Measurements from ENCODE around the gene SPRR2E. TPM values are rescaled to one million over a fixed set of nuclear protein-coding genes. Genes with fewer than 3 reads are reported as not detected.

SPRR2E gene
- total and polyA plus RNA-seq, 2 of the 8 experiments (the other 6 are each of a cell fraction or from before 2014, with no cell fraction given): not detected

DNA sequence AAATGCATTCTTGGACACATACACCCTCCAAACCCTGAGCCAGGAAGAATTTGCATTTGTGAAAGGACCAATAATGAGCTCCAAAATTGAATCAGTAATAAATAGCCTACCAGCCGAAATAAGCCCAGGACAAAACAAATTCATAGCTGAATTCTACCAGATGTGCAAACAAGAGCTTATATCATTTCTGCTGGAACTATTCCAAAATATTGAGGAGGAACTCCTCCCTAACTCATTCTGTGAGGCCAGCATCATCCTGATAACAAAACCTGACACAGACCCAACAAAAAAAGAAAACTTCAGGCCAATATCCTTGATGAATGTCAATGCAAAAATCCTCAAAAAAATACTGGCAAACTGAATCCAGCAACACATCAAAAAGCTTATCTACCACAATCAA is 6.7 kb downstream of the SPRR2E start:
- no peaks in the 10 kb centered on the region for H3K79me2 ChIP-seq (ENCODE audit: control insufficient read depth in 1 of 2, insufficient read depth in 2 of 2, low read length in 2 of 2)
- no peak overlapping the region for H2BK20ac ChIP-seq (ENCODE audit: low read length)
- no peak overlapping the region for H2BK5ac ChIP-seq (ENCODE audit: low read depth, low read length)
- no peak for FAIRE-seq
- H3K9ac ChIP-seq (replicated peaks in 1 of 4; ENCODE audit: extremely low read depth in 1 of 4, low read depth in 3 of 4, low read length in 3 of 4): no peak overlapping the region
- no peaks in the 10 kb centered on the region; a peak in 1 of 7 replicates for H3K4me1 ChIP-seq (replicated peaks in 1 of 4; ENCODE audit: control insufficient read depth in 3 of 4, insufficient read depth in 4 of 4, low read length in 3 of 4)
- H4K91ac ChIP-seq (replicated peaks; ENCODE audit: insufficient read length, low read length): no peak overlapping the region
- CTCF ChIA-PET (ENCODE audit: partially characterized antibody): no interaction called here
- H3K4me2 ChIP-seq (ENCODE audit: insufficient read depth in 1 of 2, low read depth in 2 of 2, low read length in 2 of 2): no peak overlapping the region
- H3K36me3 ChIP-seq (ENCODE audit: control insufficient read depth in 2 of 4, insufficient read depth in 4 of 4, low read length in 3 of 4): no peaks in the 10 kb centered on the region
- TF ChIP-seq ZNF274 (IDR thresholded peaks at IDR 0.05; ENCODE audit: borderline replicate concordance, extremely low read depth, low read length) (no peak), SRF (IDR thresholded peaks at IDR 0.05; ENCODE audit: low read depth, low read length) (no peak), YY1 (IDR thresholded peaks at IDR 0.05; ENCODE audit: low read depth, low read length) (no peak), JUND (IDR thresholded peaks at IDR 0.05; ENCODE audit: low read length) (no peak), BCL11A (IDR thresholded peaks at IDR 0.05; ENCODE audit: low read depth in 2 of 2, low read length in 2 of 2) (no peak), CBX5 (IDR thresholded peaks at IDR 0.05; ENCODE audit: low read depth, low read length) (no peak), BRCA1 (IDR thresholded peaks at IDR 0.05; ENCODE audit: low read depth, low read length) (no peak), TBP (IDR thresholded peaks at IDR 0.05; ENCODE audit: low read depth, low read length) (no peak), BACH1 (IDR thresholded peaks at IDR 0.05; ENCODE audit: low read length) (no peak), KDM1A (IDR thresholded peaks at IDR 0.05; ENCODE audit: borderline replicate concordance, low read length) (no peak), NANOG (IDR thresholded peaks at IDR 0.05; ENCODE audit: insufficient read depth, low read depth, low read length, poor library complexity, severe bottlenecking) (no peak), SUZ12 (IDR thresholded peaks at IDR 0.05; ENCODE audit: low read length) (no peak), TCF12 (IDR thresholded peaks at IDR 0.05; ENCODE audit: low read depth, low read length) (no peak), KDM4A (IDR thresholded peaks at IDR 0.05; ENCODE audit: low read depth, low read length, severe bottlenecking) (no peak), TAF1 (IDR thresholded peaks at IDR 0.05; ENCODE audit: low read depth, low read length) (no peak), FOSL1 (IDR thresholded peaks at IDR 0.05; ENCODE audit: insufficient read depth, low read depth, low read length) (no peak), CHD1 (IDR thresholded peaks at IDR 0.05; ENCODE audit: low read depth, low read length) (no peak)
- no peak overlapping the region for H4K5ac ChIP-seq (ENCODE audit: insufficient read length, low read depth, low read length)
- 96% methylated on average over 1 of the region's 1 CpG; no CpG with 5 or more reads in 1 of the 2 experiments for WGBS, 2 experiments (ENCODE audit: extremely low coverage in 1 of 2, insufficient coverage in 1 of 2, insufficient read length in 1 of 2, insufficient replicate concordance in 2 of 2, low coverage in 1 of 2, low lambda C conversion rate in 2 of 2, missing lambda C conversion rate in 1 of 2)
- no peak overlapping the region for H4K8ac ChIP-seq (ENCODE audit: extremely low read depth, insufficient read depth, low read length)
- H2BK120ac ChIP-seq (replicated peaks; ENCODE audit: low read depth, low read length): no peak overlapping the region
- POLR2A ChIA-PET (ENCODE audit: partially characterized antibody): no interaction called here
- no peaks in the 10 kb centered on the region for H3K23me2 ChIP-seq (ENCODE audit: low read depth, low read length)
- no peak overlapping the region for H3K27ac ChIP-seq (ENCODE audit: low read depth, low read length)
- H2BK12ac ChIP-seq (ENCODE audit: low read depth, low read length): no peak overlapping the region
- H3K14ac ChIP-seq (ENCODE audit: insufficient read length): no peak overlapping the region
- no peak overlapping the region for H2AFZ ChIP-seq (ENCODE audit: low read length)
- H3K79me1 ChIP-seq (ENCODE audit: low read depth, low read length): no peaks in the 10 kb centered on the region
- H4K20me1 ChIP-seq (replicated peaks in 1 of 2; ENCODE audit: control insufficient read depth in 1 of 2, insufficient read depth in 2 of 2, low read length in 2 of 2): no peaks in the 10 kb centered on the region
- H3K27me3 ChIP-seq (replicated peaks in 1 of 4; ENCODE audit: control insufficient read depth in 3 of 4, extremely low read depth in 1 of 4, insufficient read depth in 3 of 4, low read length in 3 of 4): no peaks in the 10 kb centered on the region
- H2AK5ac ChIP-seq (ENCODE audit: low read depth, low read length): no peak overlapping the region
- no peak overlapping the region for H3K18ac ChIP-seq (ENCODE audit: extremely low read depth, low read length)
- no peak overlapping the region for H3K4ac ChIP-seq (replicated peaks; ENCODE audit: insufficient read length, low read depth, low read length)
- H3K9me3 ChIP-seq (ENCODE audit: insufficient read depth in 2 of 2, low read depth in 1 of 2, low read length in 1 of 2): peaks cover 0 to 4% of the 10 kb centered on the region in 2 experiments; a peak in 1 of 4 replicates
- no peak for DNase-seq (ENCODE audit: low read depth in 1 of 2, low spot score in 2 of 2)
- no peak overlapping the region for H2BK15ac ChIP-seq (ENCODE audit: low read length)
- no peak overlapping the region for H3K23ac ChIP-seq (ENCODE audit: insufficient read length)
- H3K4me3 ChIP-seq (ENCODE audit: extremely low read depth in 1 of 4, insufficient read depth in 2 of 4, low read depth in 3 of 4, low read length in 4 of 4): no peak overlapping the region
- H3K56ac ChIP-seq (replicated peaks; ENCODE audit: insufficient read length, low read depth, low read length): no peak overlapping the region

All from H1 (cell line).